ENCODE measurements around the gene AFDN. TPM values are rescaled to one million over a fixed set of nuclear protein-coding genes. Genes with fewer than 3 reads are reported as not detected.

The AFDN gene
- total RNA-seq, 1 donor = 29.2 TPM

DNA sequence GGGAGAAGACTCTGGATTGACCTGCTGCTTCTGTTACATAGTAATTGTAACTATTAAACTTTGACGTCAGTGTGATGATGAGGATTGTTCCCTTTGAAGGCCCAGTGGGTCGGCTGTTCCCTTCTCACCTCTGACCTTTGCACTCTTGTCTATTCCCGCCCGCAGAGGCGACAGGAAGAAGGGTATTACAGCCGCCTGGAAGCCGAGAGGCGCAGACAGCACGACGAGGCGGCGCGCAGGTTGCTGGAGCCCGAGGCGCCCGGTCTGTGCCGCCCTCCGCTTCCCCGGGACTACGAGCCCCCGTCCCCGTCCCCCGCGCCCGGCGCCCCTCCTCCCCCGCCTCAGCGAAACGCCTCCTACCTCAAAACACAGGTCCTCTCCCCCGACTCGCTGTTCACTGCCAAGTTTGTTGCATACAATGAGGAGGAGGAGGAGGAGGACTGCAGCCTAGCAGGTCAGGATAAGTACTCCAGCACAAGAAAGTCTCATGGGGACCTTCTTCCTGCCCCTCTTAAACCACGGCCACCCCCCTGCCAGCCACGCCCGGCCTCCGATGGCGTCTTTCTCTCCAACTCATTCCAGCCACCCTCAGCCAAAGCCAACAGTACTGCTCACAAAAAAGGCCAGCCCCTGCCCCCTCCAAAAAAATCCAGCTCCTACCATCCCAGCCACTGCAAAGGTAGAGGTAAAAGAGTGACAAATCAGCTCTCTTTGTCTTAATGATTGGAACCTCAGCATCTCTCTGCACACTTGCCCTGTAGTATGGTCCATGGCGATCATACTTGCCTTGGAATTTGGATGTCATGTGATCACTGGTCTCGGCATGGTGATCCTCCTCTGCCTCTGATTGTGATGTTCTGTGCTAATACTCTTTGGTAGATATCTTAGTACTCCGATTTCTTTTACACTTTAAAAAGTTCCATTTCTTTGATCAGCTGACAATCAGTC, 139.2 kb downstream of the AFDN start:
- TF ChIP-seq, protein P1, sequence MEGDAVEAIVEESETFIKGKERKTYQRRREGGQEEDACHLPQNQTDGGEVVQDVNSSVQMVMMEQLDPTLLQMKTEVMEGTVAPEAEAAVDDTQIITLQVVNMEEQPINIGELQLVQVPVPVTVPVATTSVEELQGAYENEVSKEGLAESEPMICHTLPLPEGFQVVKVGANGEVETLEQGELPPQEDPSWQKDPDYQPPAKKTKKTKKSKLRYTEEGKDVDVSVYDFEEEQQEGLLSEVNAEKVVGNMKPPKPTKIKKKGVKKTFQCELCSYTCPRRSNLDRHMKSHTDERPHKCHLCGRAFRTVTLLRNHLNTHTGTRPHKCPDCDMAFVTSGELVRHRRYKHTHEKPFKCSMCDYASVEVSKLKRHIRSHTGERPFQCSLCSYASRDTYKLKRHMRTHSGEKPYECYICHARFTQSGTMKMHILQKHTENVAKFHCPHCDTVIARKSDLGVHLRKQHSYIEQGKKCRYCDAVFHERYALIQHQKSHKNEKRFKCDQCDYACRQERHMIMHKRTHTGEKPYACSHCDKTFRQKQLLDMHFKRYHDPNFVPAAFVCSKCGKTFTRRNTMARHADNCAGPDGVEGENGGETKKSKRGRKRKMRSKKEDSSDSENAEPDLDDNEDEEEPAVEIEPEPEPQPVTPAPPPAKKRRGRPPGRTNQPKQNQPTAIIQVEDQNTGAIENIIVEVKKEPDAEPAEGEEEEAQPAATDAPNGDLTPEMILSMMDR (IDR thresholded peaks at IDR 0.05; ENCODE audit: insufficient read depth, low read length) = no peak
- no peak for DNase-seq (ENCODE audit: low read depth)
- H3K4me3 ChIP-seq (ENCODE audit: low read depth, low read length) = no peak overlapping the region

DNA sequence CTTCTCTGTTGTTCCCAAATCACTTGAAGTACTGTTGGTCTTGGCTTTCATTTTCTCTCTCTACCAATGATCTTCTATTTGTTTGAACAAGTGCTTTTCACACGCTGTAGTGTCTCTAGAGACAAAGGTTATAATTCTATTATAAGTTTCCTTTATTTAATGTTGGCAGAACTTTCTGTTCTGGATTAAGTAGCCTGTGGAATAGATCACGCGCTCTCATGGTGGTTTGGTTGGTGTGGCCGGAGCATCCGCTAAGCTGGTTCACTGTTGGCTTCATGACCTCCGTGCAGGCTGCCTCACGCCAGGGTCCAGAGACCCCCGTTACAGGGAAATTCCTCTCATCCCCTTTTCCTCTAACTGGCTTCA, 139.8 kb downstream of the AFDN start:
- TF ChIP-seq, protein P1 (IDR thresholded peaks at IDR 0.05; ENCODE audit: insufficient read depth, low read length) = no peak
- no peak overlapping the region for H3K4me3 ChIP-seq (ENCODE audit: low read depth, low read length)
- no peak for DNase-seq (ENCODE audit: low read depth)

DNA sequence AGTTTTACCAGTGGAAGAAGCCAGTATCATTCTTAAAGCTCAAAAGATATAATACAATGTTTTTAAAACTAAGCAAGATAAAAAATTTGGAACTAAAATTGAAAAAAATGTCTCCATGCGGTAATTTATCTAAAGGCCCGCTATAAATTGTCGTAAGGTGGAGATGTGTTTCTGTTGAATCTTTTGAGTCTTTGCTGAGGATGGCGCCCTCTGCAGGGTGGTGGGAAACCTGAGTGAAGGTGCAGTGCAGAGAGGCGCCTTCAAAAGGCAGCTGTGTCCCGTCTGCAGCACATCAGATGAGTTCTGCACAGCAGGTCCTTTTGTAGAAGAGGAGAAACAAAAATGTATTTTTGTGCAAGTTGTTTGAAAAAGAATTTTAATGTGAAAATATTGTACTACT, 141.4 kb downstream of the AFDN start:
- TF ChIP-seq, protein P1 (IDR thresholded peaks at IDR 0.05; ENCODE audit: insufficient read depth, low read length) = peak; percentile 15
- no peak for DNase-seq (ENCODE audit: low read depth)
- H3K4me3 ChIP-seq (ENCODE audit: low read depth, low read length) = no peak overlapping the region

DNA sequence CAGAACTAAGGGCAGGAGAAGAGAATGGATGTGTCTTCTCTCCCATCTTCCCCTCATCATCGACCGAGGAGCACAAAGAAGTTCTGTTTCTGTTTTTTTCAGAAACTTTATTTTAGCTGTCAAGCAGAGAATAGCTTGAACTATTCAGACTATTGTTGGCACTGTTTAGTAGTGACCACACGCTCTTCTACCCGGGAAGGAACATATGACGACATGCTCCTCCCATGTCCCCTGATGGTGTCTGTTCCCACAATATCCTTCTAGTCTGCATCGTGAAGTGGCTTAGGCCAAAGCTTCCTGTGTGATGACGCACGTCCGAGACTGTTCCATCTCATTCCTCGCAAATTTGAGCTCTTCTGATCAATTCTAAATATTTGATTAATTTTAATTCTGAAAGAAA, 143.5 kb downstream of the AFDN start:
- no peak overlapping the region for H3K4me3 ChIP-seq (ENCODE audit: low read depth, low read length)
- TF ChIP-seq, protein P1 (IDR thresholded peaks at IDR 0.05; ENCODE audit: insufficient read depth, low read length) = no peak

DNA sequence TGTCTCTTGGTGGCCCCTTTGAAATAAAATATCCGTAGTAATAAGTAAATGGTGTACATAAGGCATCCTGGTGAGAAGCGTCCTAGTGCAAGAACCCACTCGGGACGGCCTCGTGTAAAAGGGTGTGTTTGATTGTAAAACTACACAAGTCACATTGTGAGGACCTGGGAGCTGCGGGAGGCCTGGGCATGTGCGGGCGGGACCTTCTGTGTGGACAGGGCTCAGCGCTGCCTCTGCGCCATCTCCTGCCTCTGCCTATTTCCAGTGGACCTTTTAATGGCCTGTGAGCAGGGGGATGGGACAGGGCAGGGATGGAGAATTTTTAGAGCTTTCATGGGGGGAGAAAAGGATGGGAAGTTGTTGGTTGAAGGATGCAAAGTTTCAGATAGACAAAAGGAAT, 145.5 kb downstream of the AFDN start:
- H3K4me3 ChIP-seq (ENCODE audit: low read depth, low read length) = no peak overlapping the region
- DNase-seq (ENCODE audit: low read depth) = no peak
- TF ChIP-seq, protein P1 (IDR thresholded peaks at IDR 0.05; ENCODE audit: insufficient read depth, low read length) = no peak

More for the DNA sequence above, 143.5 kb downstream of the AFDN start:
- DNase-seq (ENCODE audit: low read depth) = no peak

DNA sequence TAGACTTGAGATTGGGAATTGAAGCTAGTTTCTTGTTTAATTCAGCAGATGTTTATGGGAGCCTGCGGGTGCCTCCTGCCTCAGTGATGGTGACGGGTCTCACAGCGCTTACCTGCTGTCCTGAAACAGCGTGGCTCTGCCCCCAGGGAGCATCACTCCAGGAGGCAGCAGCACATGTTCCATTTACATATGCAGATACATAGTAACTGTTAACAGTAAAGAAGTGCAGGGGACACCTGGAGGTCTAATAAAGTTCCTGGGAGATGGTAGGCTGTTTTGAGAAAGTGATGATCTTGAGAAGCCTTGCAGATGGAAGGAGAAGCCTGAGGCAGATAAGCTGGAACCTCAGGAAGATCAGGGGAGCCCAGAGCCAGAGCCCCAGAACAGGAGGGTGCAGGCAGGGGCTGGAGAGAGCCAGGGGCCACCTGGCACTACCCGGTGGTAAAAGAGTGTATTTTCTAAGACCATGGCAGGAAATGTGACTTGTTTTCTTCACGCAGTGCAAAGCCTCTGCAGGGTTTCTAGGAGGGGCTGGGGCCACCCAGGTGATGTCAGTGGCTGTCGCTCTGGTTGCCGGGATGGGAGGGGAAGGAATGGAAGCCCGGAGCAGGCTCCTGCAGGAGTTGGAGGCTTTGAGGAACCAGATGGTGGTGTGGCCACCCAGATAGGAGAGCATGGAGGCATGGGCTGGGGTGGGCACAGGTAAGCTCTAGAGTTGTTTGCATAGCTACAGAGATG, 146.6 kb downstream of the AFDN start:
- TF ChIP-seq, protein P1 (IDR thresholded peaks at IDR 0.05; ENCODE audit: insufficient read depth, low read length) = no peak
- H3K4me3 ChIP-seq (ENCODE audit: low read depth, low read length) = no peak overlapping the region
- DNase-seq (ENCODE audit: low read depth) = no peak
